GM04504 (cell line): Measurements from ENCODE around the gene ACOT8.
"Not testable (repeated sequence)": the region's sequence is repeated elsewhere in the genome, so short reads cannot be mapped to it uniquely, and the experiment has no call there.

Experiments used
- DNase-seq: peaks from one replicate; pipeline ENCODE4 v3.0.0-alpha.2; 2012; ENCODE audit warnings: low read depth

The ACOT8 gene

DNA sequence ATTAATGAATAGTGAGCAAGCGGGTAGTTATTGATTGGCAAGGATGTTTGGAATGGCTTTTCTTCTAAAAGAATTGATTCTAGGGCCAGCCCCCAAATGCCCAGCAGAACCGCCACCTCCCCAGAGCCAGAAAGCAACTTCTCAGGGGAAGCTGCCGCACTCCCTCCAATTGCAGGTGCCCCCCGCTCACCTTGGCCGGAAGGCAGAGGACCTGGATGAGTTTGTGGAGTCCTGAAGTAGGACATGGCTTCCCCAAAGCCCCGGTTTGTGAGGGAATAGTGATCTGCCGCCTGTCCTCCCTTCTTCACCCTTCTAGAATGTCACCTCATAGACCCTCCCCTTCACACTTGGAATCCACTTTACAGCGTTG, 30.1 kb upstream of the ACOT8 start, which contains the start of gene SPATA25:
SPATA25 (minus strand) TSS at position 277 of the 370 bp plus-strand sequence; CDS start at position 245, 32 bp downstream.
- no peak for DNase-seq

GRCh38 chr20:45886590-45887345, 29.6 kb upstream of the ACOT8 start:
- no peak for DNase-seq

DNA sequence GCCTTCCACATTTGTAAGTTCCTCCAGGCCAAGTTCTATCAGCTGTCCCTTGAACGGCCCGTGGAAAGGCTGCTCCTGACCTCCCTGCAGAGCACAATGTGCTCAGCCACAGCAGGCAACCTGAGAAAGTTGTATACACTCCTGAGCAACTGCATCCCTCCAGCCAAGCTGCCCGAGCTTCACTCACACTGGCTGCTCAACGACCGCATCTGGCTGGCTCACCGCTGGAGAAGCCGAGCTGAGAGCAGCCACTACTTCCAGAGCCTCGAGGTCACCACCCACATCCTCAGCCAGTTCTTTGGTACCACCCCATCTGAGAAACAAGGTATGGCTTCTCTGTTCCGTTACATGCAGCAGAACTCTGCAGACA, 25.9 kb upstream of the ACOT8 start:
- no peak for DNase-seq

DNA sequence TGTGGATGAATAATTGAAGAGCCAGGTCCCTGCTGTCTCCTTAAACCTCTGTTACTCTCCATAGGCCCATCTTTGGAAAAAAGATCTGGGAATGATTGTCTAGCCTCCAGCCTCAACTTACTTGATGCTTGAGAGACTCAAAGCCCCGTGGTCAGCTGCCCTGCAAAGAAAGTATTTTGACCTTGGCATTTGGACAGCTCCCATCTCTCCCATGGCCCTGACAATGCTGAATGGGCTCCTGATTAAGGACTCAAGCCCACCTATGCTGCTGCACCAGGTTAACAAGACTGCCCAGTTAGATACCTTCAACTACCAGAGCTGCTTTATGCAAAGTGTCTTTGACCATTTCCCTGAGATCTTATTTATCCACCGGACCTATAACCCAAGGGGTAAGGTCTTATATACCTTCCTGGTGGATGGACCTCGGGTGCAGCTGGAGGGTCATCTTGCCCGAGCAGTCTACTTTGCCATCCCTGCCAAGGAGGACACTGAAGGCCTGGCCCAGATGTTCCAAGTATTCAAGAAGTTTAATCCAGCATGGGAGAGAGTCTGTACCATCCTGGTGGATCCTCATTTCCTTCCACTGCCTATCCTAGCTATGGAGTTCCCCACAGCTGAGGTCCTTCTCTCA, 25.4 kb upstream of the ACOT8 start:
- DNase-seq, result no peak

DNA sequence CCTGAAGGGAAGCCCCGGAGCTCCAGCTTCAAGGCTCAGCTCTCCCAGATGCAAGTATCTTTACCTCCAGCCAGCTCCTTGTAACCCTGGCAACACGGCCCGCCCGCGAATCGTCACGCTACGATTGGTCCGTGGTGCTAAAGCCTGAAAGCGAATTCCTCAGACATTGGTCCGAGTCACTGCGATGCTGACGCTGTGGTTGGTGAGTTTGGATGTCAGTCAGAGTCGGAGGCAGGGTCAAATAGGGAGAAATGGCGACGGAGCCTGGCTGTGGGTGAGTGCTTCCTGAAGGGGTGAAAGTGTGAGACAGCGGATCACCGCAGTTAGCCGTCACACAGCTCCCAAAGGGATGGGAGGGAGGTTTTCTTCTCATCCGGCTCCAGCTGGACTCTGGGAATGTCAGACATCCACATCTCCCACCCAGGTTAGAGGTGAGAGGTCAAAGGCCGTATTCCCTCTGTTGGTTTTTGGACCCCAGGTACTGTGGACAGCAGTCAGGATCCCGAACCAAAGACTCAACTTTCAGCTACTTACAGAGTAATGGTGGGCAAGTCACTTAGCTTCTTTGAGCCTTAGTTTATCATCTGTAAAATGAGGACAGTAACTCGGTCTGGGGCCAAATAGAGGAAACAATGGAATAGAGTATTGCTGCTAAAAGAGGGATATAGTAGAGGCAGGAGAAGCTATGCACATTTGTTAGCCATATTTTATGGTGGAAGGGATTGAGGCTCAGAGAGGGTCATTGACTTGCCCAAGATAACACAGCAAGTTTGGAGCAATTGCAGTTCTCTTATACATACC, 24.0 kb upstream of the ACOT8 start, which contains the start of gene ZSWIM1:
ZSWIM1 (plus strand) TSS at position 240 of the 801 bp plus-strand sequence. CDS start 1,366 bp downstream, outside the sequence.
- peak; percentile 99 for DNase-seq

DNA sequence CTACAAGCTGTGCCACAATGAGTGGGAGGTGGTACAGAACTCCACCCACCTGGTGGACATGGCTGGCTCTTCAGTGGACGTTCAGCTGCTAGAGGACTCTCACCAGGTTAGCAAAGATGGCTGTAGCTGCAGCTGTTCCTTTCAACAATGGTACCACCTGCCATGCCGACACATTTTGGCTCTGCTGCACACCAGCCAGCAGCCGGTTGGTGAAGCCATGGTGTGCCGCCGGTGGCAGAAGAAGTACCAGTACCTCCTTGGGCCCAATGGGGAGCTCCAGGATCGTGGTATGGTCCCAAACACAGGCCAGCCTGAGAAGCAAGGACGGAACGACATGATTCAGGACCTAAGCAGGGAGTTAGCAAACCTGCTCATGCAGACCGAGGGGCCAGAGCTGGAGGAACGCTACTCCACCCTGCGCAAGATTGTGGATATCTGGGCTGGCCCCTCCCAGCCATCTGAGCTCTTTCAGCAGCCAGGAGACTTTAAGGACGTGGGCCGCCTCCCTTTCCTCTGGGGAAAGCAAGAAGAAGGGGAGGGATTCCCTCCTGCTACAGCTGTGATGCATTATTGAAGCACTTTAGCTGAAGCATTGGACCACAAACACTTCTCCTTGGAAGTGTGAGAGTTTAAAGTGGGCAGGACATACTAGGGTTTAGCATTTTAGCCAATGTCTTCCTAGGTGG, 21.0 kb upstream of the ACOT8 start:
- no peak for DNase-seq

DNA sequence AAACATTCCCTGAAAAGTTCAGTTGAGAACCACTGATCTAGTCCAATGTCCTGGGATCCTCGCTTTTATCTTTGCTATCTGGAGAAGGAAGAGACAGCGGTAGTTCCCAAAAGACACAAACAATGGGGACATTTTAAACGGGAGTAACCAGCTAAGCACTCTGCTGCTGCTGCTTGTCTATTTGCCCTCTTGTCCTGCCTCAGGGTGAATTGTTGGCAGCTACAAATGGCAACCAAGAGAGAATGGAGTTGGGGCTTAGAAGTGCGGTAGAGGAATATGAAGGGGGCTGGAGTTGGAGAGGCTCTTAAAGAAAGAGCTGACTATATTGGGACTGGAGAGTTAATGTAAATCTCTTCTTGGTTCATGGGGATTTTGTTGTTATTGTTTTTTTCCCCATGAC, 17.4 kb upstream of the ACOT8 start:
- no peak for DNase-seq

- not testable (repeated sequence) for DNase-seq
Measured at GRCh38 chr20:45874104-45874481, 16.9 kb upstream of the ACOT8 start.

DNA sequence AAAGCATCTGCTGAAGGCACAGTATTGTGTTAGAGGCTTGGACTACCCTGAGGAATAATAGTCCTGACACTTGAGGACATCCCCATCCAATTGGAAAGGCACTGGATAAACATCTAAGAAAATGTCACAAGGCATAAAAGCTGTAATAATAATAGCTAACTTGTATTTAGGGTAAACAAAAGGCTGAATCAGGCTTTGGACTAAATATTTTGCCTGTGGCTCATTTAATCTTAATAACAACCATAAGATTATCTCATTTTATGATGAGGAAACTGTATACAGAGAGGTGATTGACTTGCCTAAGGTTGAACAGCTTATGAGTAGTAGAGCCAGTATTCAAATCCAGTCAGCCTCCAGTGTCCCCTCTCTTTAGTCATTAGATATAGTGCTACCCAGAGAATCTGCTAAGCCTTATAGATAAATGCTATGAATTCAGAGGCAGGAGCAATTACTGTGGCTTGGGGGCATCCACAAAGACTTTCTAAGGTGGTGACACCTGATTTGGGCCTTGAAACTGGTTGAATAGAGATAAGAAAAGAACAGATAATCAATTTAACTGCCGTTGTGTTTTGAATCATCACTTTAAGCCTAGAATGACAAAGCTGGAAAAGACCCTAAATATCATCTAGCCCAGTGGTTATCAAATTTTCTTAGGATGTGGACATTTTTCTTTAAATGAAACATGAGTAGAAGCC, 16.4 kb upstream of the ACOT8 start:
- no peak for DNase-seq

GRCh38 chr20:45872626-45873025, 15.4 kb upstream of the ACOT8 start:
- no peak for DNase-seq

DNA sequence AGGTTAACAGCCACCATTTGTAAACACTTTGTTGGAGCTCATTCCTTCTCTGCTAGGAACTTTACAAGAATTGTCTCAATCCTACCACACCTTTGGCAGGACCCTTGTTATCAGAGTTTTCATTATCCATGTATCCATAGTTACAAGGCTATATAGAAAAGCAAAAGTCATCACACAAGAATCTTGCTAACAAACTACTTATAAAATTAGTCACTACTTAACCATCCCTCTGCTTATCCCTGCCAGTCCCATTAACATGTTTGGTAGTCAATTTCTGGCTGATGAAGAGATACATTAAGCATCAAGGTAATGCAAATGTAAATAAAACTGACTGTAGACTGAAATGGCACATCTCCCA, 10.6 kb upstream of the ACOT8 start:
- no peak for DNase-seq

DNA sequence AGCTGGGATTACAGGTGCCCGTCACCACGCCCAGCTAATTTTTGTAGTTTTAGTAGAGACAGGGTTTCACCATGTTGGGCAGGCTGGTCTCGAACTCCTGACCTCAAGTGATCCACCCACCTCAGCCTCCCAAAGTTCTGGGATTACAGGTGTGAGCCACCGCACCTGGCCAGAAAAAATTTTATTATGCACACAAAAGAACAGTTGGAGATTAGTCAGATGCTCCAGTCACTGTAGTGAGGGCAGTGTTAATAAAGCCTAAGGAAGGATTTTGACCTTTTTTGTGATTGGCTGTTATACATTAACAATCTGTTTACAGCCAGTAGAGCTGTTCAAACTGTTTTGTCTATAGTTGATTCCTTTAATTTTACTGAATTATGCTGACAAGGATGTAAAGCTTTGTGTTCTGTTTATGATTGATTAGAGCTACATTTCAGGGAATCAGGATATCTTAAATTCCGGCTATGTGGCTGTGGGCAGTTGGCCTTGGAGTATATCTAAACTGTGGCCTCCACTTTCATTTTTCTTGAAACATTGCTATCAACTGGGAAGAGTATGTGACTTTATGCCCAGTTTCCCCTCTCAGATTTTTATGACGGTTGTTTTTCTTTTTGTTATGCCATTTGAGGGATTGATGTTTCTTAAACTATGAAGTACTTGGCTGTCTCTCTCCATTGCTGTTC, 10.1 kb upstream of the ACOT8 start:
- DNase-seq, result no peak

DNA sequence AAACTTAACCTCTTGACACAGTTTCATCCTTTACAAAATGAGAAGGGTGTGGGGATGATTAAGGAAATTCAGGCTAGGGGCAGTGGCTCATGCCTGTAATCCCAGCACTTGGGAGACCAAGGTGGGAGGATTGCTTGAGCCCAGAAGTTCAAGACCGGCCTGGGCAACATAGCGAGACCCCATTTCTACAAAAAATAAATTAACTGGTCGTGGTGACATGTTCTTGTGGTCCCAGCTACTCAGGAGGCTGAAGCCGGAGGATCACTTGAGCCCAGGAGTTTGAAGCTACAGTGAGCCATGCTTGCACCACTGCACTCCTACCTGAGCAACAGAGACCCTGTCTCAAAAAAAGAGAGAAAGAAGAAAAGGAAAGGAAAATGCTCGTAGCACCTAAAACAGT, 9.3 kb upstream of the ACOT8 start:
- no peak for DNase-seq

DNA sequence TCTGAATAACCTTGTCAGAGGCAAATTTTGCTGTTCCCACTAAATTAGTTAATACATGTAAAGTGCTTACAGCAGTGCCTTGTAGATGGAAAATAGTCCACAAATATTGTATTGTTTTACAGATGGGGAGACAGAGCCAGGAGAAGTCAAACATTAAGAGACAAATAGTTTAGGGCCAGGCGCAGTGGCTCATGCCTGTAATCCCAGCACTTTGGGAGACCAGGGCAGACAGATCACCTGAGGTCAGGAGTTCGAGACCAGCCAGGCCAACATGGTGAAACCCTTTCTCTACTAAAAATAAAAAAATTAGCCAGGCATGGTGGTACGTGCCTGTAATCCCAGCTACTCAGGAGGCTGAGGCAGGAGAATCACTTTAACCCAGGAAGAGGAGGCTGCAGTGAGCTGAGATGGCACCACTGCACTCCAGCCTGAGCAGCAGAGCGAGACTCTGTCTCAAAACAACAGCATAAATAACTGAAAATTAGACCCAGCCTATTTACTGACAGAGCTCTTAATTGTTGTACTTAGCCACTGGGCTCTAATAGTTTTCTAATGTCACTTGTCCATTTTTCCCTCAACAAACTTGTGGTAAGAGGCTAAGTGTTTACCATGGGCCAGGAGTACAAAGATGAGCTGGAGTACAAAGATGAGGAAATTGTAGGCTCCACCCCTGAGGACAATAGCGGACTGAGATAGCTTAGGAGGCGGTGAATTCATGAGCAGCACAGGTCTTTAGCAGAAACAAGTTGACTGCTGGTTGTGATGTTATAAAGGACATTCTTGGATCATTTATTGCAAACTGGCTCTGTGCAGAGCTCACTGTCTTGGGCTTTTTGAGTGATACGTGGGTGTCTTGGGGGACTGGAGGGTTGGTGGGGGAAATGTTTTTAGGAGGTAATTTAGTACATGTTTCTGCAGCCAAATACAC, 6.6 kb upstream of the ACOT8 start:
- DNase-seq, result no peak

DNA sequence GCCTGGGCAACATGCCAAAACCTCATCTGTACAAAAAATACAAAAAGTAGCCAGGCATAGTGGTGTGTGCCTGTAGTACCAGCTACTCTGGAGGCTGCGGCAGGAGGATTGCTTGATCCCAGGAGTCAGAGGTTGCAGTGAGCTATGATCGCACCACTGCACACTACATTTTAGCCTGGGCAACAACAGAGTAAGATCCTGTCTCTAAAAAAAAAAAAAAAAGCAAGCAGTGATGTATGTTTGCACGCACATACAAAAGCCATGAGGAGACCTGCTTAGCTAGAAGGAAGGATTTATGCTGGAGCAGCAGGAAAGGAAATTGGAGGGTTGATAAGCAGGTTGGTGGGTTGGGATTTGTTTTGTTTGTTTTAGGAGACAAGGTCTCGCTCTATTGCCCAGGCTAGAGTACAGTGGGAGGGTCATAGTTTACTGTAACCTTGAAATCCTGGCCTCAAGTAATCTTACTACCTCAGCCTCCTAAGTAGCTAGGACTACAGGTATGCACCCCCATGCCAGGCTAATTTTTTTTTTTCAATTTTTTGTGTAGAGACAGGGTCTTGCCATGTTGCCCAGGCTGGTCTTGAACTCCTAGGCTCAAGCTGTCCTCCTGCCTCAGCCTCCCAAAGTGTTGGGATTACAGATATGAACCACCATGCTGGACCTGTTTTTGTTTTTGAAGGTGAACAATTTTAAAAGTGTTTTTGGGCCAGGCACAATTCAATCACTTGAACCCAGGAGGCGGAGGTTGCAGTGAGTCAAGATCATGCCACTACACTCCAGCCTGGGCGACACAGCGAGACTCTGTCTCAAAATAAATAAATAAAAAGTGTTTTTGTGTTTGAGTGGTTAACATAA, 4.3 kb upstream of the ACOT8 start:
- no peak for DNase-seq

GRCh38 chr20:45860560-45861220, 3.5 kb upstream of the ACOT8 start:
- no peak for DNase-seq

- no peak for DNase-seq
Measured at GRCh38 chr20:45859916-45860315, 2.7 kb upstream of the ACOT8 start.

DNA sequence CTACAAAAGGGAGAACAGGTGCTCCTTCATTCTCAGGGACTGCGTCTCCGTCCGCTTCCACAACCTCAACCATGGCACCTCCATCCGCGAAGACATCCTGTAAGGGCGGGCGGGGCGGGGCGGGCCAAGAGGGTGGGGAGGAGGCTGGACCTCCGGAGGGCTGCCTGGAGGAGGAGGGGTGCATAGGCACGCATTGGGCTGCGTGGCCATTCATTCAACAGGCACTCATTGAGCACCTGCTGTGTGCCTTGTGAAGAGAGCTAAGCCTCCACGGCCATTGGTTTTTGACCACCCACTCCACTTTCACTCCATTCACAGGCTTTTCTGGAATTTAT, 657 bp upstream of the ACOT8 start:
- no peak for DNase-seq

DNA sequence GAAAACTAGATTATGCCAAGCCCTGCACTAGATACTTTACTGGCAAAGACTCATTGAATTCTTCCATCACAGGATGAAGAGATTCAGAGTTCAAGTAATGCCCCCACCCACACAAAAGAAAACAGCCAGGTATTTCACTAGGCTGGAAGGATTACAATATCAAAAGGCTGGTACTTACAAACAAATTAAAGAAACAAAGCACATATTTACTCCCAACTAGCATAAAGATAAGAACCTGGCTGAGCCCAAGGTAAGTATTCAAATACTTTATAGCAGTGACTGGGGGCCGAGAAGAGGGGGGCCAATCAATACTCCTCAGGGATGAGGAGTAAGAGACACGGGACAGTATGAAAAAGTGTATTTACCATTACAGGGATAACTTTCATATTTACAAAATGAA, 3.7 kb downstream of the ACOT8 start:
- DNase-seq, result no peak
